Measurements from ENCODE around the gene FANCC. TPM values are rescaled to one million over a fixed set of nuclear protein-coding genes. Genes with fewer than 3 reads are reported as not detected.

The FANCC gene
- total and polyA plus RNA-seq, 2 of the 8 experiments (the other 6 are each of a cell fraction or from before 2014, with no cell fraction given), result 7.8 to 15.2 TPM

DNA sequence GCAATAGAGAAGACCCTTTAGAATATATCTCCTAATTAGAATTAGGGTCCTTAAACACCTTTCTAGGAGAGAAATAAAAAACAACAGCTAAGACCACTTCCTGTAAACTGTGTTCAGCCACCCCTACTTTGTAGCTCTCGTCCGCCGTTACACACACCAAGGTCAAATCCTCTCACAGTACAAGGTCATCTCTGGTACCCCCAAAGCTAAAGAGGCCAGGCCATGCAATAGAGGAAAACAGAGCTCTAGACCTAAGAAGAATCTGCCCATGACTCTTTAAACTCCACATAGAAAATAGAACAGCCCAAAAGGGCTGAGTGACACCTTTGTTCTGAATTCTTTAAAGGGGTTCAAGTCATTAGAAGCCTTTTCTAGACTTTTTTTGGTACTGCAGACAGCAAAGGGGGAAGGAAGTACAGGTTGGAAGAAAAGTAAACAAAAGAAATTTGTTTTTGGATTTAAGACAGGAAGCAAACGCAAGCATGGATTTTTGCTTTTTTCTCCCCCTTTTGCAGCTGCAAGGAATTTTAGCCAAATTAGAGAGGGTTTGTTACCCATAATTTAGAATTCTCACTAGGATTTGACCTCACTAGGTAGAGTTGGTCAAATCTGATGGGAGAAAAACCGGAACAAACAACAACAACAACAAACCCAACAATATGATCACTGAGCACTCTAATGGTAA is 13.4 kb upstream of the FANCC start:
- H2BK20ac ChIP-seq (ENCODE audit: low read length), result no peak overlapping the region
- no peak overlapping the region for H3K56ac ChIP-seq (replicated peaks; ENCODE audit: insufficient read length, low read depth, low read length)
- no peak overlapping the region for H4K91ac ChIP-seq (replicated peaks; ENCODE audit: insufficient read length, low read length)
- H4K5ac ChIP-seq (ENCODE audit: insufficient read length, low read depth, low read length), result no peak overlapping the region
- H3K23ac ChIP-seq (ENCODE audit: insufficient read length), result no peak overlapping the region
- no peaks in the 10 kb centered on the region for H3K79me1 ChIP-seq (ENCODE audit: low read depth, low read length)
- no peaks in the 10 kb centered on the region for H3K23me2 ChIP-seq (ENCODE audit: low read depth, low read length)
- WGBS, 2 experiments (ENCODE audit: extremely low coverage in 1 of 2, insufficient coverage in 1 of 2, insufficient read length in 1 of 2, insufficient replicate concordance in 2 of 2, low coverage in 1 of 2, low lambda C conversion rate in 2 of 2, missing lambda C conversion rate in 1 of 2), result 93% methylated on average over 5 of the region's 5 CpGs; no CpG with 5 or more reads in 1 of the 2 experiments
- H3K36me3 ChIP-seq (ENCODE audit: control insufficient read depth in 2 of 4, insufficient read depth in 4 of 4, low read length in 3 of 4), result no peaks in the 10 kb centered on the region; a peak in 1 of 8 replicates
- no peak overlapping the region for H3K9ac ChIP-seq (replicated peaks in 1 of 4; ENCODE audit: extremely low read depth in 1 of 4, low read depth in 3 of 4, low read length in 3 of 4)
- TF ChIP-seq TCF12 (IDR thresholded peaks at IDR 0.05; ENCODE audit: low read depth, low read length), result no peak
- TF ChIP-seq SIX5 (IDR thresholded peaks at IDR 0.05; ENCODE audit: low read depth, low read length), result no peak
- H3K27me3 ChIP-seq (replicated peaks in 1 of 4; ENCODE audit: control insufficient read depth in 3 of 4, extremely low read depth in 1 of 4, insufficient read depth in 3 of 4, low read length in 3 of 4), result no peaks in the 10 kb centered on the region
- no peak overlapping the region for H3K4me2 ChIP-seq (ENCODE audit: insufficient read depth in 1 of 2, low read depth in 2 of 2, low read length in 2 of 2)
- H3K18ac ChIP-seq (ENCODE audit: extremely low read depth, low read length), result no peak overlapping the region
- DNase-seq (ENCODE audit: low read depth in 1 of 2, low spot score in 2 of 2) (no peak), FAIRE-seq (no peak)
- no peak overlapping the region for H4K8ac ChIP-seq (ENCODE audit: extremely low read depth, insufficient read depth, low read length)
- no peak overlapping the region for H2BK15ac ChIP-seq (ENCODE audit: low read length)
- no peak overlapping the region for H3K4me3 ChIP-seq (ENCODE audit: extremely low read depth in 1 of 4, insufficient read depth in 2 of 4, low read depth in 3 of 4, low read length in 4 of 4)
- H3K14ac ChIP-seq (ENCODE audit: insufficient read length), result no peak overlapping the region
- H2AK5ac ChIP-seq (ENCODE audit: low read depth, low read length), result no peak overlapping the region
- CTCF ChIA-PET (ENCODE audit: partially characterized antibody), result no interaction called here
- H2BK12ac ChIP-seq (ENCODE audit: low read depth, low read length), result no peak overlapping the region
- no peaks in the 10 kb centered on the region for H3K79me2 ChIP-seq (ENCODE audit: control insufficient read depth in 1 of 2, insufficient read depth in 2 of 2, low read length in 2 of 2)
- H2BK120ac ChIP-seq (replicated peaks; ENCODE audit: low read depth, low read length), result no peak overlapping the region
- no peak overlapping the region for H2AFZ ChIP-seq (ENCODE audit: low read length)
- POLR2A ChIA-PET (ENCODE audit: partially characterized antibody), result no interaction called here
- H3K9me3 ChIP-seq (ENCODE audit: insufficient read depth in 2 of 2, low read depth in 1 of 2, low read length in 1 of 2), result peaks cover 17 to 18% of the 10 kb centered on the region in 2 experiments
- H3K4ac ChIP-seq (replicated peaks; ENCODE audit: insufficient read length, low read depth, low read length), result no peak overlapping the region
- no peaks in the 10 kb centered on the region for H4K20me1 ChIP-seq (replicated peaks in 1 of 2; ENCODE audit: control insufficient read depth in 1 of 2, insufficient read depth in 2 of 2, low read length in 2 of 2)
- no peaks in the 10 kb centered on the region for H3K4me1 ChIP-seq (replicated peaks in 1 of 4; ENCODE audit: control insufficient read depth in 3 of 4, insufficient read depth in 4 of 4, low read length in 3 of 4)
- H3K27ac ChIP-seq (ENCODE audit: low read depth, low read length), result no peak overlapping the region
- no peak overlapping the region for H2BK5ac ChIP-seq (ENCODE audit: low read depth, low read length)
